NCI-H2227 (cell line): ENCODE results near the gene C4BPA.

Source experiments
- DNase-seq: peaks from one replicate; lab custom pipeline; 2025; ENCODE audit not compliant: unreplicated experiment; lab: John Stamatoyannopoulos, UW

The C4BPA gene

DNA sequence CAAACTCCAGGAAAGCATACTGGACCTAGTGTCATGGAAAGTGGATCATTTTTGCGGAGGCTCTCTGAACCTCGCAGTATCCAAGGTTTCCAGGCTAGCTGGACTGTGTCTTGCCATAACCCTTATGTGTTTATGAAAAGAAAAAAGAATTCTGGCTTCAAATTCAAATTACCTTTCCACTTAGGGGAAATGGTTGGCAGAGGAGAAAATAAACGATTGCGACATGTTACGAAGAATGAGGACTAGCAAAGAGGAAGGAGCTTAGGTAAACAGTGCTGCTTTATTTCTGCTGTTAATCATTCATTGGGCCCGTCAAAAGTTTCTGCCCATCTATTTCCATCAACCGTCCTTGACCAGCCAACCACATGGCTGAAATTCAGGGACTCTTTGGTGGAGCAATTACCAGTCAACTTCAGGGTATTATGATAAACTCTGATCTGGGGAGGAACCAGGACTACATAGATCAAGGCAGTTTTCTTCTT, at the start of gene C4BPA:
Gene C4BPA (plus strand): TSS at position 342 of the 482 bp plus-strand sequence. CDS start 8,793 bp downstream, outside the sequence.
- DNase-seq: no peak

DNA sequence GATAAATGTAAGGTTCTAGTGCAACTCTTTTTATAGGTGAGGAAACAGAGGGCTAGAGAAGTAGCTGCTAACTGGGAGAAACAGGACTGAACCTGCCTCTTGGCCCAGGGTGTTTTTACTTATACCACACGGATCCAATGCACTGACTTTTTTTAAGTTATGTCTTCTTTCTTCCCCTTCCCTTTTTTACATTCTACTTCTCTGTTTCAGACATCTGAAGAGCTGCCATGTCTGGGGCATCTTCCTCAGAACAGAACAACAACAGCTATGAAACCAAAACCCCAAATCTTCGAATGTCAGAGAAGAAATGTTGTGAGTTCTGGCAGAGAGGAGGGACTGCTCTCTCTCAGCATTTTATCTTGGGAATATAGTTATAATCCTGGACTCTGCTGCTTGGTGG, 49.5 kb upstream of the C4BPA start:
- DNase-seq: no peak

DNA sequence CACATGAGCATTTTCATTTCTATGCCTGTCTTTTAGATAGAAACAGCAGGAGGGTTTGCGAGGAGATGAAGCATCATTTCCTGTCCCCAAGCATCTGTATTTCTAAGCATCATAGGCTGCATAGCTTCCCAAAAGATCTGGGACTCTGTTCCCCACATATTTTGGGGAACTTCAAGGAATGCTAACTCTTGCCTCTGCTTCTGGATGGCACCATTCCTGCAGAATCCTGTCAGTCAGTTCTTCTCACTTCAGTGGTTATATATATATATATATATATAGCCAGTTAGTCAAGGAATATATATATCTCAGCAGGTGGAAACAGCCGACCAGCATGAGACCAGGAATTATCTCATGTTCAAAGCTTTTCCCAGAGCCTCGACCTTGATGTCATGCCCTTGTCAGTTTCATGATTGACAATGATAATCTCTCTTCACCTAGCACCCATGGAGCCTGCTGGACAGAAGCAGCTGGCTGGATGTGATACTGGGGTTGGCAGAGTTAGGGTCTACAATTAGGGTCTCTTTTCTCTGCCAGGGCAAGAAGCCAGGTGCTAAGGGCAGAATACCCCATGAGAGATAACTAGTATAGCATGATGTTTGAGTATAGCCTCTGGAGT, 48.5 kb upstream of the C4BPA start:
- DNase-seq: no peak

DNA sequence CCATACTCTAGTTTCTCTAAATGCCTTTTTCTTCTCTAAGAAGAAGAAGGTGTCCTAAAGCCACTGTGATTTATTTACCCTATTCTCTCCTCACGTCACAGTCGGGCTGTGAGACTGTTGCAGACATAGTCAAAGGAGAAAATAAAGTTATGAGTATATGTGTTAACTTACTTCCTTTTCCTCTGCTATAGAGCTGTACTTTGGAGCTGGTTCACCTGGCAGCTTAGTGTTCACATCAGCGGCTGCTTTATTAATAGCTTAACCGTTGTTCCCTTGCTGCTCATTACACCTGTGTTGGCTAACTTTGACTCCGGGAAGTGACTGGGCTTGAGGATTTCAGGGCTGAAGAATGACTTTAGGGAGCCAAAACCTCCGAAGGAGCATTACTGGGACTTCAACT, 47.4 kb upstream of the C4BPA start:
- no peak for DNase-seq

DNA sequence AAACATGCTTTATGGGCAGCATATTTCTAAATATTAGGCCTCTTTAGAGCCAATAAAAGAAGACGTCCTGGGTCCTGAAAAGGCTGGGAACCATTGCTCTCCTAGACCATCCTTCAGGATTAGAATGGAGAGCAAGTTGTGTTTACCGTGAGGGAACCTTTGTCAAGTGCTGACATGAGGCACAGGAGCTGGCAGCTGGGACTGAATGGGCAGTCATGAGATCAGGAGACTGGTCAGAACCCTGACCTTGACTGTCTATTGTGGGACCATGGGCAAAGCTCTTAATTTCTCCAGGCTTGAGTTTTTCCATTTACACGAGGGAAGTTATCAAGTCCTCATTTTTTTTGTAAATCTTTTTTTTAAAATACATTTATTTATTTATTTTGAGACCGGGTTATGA, 45.8 kb upstream of the C4BPA start:
- DNase-seq: no peak

DNA sequence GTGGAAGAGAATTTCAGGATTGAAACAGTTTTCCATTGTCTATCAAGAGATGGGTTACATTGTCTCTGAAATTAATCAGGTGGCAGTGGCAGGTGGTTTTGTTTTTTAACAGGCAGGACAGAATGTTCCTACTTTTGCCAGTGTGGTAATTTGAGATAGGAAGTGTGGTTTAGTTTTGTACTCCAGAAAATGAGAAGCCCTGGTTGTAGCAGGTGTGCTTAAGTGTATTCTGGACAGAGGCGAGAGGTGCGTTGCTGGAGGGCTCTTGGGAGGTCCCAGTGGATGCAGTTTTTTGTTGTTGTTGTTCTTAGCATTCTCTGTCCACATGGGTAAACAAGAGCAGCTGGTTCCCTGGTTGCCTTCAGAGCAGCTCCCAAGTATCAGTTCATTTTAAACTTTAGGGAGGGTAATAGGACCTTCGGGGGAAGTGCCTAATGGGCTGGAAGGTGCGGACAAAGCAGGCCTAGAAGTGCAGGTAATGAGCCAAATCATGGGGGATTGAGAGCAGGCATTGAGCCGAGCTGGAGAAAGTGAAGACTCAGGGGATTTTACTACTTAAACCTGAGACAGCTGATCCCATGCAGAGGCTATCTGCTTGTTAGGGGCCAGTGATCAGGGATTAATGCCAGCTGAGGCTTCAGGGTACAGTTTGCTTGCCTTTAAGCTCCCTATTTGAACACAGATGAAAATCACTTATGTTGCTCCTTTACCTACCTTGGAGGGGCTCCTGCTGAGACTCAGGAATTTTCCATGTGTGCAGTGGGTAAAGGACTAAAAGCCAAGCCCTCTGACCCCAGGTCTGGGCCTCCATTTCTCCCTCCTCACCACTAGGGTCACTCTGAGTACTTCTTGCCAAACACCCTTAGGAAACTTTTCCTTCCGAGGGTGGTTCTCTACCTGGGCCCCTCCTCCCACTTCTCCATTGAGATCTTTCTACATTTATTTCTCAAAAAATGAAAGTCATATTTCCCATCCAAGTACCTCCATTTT, 44.9 kb upstream of the C4BPA start:
- no peak for DNase-seq

DNA sequence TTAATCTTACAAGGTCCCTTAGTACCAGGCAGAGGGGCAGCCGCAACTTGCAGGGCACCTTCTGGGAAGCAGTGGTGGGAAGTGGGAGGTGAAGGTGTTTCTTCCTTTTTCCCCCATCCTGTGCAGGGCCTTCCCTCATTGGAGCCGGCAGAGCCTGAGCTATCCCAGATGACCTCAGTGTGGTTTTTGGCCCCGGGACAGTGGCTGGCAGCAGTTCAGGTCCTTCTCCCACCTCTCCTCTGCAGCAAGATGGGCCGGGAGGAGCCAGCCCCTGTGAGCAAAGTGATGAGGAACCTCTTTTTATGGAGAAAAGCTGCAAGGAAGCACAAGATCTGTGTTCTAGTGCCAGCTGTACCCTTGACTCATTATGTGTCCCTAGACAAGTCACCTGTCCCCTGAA, 44.2 kb upstream of the C4BPA start:
- no peak for DNase-seq

DNA sequence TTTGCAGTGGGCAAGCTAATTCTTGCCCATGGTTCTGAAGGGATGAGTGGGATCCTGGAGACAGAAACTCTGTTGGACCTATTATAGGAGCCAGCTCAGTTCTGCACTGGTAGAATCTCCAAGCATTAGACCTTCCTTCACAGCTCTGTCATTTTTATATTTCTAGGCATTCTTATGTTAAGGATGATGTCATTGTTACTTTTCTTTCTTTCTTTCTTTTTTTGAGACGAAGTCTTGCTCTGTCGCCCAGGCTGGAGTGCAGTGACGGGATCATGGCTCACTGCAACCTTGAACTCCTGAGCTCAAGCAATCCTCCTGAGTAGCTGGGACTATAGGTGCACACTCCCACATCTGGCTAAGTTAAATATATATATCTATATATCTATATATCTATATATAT, 43.4 kb upstream of the C4BPA start:
- DNase-seq: no peak

DNA sequence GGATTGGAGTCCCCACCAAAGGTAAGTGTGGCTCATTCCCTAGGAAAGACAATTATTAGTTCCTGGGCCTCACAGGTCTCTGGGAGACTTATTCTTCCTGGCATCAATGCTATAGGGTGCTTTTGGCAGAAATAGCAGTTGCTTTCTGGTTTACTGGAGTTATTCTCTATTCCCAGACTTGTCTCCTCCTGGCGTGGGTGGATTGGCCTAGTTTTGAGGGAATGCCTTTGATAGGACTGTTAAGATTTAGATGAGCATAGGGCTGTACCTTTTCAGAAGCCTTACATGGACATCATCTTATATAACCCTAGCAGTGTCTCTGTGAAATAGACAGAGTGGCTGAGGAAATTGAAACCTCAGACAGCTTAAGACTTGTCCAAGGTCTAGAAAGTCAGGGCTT, 42.0 kb upstream of the C4BPA start:
- no peak for DNase-seq

DNA sequence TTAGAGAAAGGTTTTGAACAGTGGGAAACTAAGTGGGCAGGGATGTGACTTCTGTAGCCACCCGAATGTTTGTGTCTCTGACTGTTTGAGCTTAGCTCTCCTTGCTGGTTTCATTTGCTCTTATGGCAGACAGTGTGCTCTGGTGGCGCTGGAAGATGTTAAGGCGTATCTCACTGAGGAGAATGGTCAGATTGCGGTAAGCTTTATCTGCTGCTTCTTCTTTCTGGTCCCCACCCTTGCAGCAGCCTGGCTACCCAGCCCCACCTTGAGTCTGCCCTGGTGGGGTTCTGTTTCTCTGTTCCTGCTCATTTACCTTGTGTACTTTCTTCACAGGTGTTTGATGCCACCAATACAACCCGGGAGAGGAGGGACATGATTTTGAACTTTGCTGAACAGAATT, 41.0 kb upstream of the C4BPA start:
- DNase-seq: no peak

DNA sequence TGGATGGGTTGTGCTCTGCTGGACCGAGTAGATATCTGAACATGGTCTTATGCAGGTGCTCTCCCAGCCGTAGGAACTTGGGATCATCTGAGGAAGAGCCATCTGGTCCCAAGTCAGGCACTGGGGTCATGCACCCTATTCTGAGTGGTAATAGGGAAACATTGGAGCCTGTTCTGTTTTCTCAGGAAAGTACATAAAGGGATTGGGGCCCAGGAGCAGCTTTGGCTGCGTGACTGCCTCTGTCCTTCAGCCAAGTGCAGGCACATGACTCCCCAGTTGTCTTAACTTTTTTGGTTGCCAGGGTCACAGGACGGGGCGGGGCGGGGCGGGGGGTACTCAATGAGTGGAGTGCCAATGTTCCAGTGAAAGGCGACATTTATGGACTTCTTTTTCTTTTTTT, 39.5 kb upstream of the C4BPA start:
- no peak for DNase-seq

DNA sequence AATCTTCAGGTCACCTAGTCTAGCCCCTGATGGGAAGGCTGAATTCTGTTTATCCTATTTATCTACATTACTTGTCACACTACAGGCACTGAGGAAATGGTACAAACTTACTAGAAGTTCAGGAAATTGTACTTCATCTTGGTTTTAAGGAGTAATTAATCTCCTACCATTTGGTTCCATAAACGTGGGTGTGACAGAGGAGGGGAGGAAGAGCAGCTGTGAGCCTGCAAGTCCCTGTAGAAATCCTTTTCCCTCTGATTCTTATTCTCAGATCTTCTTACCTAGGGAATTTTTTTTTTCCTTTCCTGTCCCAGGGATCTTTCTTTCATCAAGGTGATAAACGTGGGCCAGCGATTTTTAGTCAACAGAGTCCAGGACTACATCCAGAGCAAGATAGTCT, 36.8 kb upstream of the C4BPA start:
- no peak for DNase-seq

DNA sequence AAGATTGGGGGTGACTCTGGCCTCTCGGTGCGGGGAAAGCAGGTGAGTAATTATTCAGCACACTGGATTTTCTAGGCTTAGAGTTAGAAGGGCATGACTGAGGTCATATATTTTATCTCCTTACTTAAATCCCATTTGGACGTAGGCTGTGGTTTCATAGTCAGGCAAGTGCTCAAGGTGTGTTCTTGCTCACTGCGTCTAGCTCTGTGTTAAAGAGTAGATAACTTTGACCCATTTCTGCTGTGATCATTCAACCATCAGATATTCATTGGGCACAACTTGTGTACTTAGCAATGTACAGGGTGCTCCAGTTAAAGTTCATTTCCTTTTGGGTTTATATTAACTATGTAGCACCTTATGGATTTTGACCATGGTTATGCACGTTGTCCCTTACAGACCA, 36.4 kb upstream of the C4BPA start:
- DNase-seq: no peak

DNA sequence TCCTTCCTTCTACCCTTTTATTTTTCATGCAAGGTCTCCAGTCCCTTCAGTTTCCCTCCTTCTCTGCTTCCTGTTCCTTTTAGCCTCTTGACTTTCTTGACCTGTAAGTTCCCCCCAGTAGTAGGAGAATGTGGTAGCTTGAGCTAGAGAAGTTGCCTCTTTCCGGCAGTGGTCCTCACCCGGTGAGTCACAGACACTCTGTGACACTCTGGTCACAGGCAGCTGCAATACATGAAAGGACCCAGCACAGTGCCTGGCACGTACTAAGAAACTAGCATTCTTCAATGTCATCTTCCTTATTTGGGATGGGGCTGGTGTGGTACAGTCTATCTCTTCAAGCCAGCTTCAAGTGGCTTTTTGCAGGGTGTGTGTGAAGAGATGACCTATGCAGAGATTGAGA, 35.0 kb upstream of the C4BPA start:
- DNase-seq: no peak

DNA sequence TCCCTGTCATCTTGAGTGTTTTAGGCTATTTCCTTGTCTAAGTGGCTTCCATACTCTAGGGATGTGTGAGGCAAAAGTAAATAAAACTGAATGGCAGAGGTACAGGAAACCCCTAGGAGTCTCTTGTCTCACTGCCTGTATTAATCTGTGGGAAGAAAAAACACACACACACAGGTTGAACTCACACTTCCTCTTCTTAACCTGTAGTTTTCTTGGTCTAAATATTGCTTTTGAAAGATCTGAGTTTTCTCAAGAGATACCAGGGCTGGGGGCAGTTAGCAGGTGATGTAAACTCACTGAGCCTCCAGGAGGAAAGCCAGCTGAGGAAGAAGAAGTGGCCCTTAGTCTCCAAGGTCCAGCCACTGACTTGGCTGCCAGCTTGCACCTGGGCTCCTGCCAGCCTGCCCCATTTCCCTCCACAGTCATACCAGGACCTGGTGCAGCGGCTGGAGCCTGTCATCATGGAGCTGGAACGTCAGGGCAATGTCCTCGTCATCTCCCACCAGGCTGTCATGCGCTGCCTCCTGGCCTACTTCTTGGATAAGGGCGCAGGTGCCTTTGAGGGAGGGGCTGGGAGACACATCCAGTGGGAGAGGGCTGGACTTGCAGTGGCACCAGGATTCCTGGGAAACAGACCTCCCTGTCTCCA, 34.1 kb upstream of the C4BPA start:
- DNase-seq: no peak

DNA sequence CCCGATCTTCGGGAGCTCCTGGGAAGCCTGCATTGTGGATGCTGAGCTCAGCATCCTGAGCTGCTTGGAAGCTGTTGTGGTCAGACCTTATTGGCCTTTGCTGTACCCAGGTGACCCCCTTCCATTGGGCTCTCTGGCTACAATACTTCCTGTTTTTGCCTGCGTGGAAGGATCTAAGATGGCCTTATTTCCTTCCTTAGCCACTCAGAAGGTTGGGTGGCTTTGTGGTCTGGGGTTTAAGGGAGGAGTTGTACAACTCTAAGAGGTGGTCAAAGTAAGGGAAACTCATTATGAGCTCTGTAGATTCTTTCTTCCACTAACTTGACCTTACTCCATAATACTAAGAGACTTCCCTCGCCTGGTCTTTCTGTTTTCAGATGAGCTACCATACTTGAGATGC, 33.2 kb upstream of the C4BPA start:
- no peak for DNase-seq

DNA sequence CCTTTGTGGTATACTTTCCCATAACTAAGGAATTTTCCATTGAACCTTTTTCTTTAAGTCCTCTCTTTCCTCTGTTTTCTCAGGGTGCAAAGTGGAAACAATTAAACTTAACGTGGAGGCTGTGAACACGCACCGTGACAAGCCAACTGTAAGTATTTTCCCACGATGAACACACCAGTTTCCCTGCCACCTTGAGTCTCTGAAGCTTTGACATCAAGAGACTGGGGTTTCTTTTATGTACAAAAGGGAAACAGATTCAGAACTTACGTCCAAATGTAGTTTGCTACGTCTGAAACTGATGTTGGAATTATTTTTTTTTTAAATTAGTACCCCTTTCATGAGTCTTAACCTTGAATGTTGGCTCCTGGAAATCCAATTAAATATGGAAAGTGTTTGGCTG, 32.6 kb upstream of the C4BPA start:
- no peak for DNase-seq

DNA sequence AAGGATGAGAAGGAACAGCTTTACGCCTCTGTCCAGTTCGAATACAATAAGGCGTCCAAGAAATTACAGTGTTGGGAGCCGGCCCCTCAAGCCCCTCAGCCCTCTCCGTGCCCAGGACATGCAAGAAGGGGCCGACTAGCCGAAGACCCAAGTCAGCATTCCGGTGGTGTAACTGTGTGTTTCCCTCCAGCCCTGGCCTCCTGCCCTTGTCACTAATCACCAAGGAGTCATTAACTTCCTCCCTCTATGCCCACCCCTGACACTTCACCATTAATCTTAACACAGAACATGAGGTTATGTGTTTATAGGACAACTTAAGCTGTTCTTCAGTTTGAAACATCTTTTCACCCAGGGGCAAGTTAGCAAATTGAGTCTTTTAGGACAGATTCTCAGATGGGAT, 31.8 kb upstream of the C4BPA start:
- no peak for DNase-seq

DNA sequence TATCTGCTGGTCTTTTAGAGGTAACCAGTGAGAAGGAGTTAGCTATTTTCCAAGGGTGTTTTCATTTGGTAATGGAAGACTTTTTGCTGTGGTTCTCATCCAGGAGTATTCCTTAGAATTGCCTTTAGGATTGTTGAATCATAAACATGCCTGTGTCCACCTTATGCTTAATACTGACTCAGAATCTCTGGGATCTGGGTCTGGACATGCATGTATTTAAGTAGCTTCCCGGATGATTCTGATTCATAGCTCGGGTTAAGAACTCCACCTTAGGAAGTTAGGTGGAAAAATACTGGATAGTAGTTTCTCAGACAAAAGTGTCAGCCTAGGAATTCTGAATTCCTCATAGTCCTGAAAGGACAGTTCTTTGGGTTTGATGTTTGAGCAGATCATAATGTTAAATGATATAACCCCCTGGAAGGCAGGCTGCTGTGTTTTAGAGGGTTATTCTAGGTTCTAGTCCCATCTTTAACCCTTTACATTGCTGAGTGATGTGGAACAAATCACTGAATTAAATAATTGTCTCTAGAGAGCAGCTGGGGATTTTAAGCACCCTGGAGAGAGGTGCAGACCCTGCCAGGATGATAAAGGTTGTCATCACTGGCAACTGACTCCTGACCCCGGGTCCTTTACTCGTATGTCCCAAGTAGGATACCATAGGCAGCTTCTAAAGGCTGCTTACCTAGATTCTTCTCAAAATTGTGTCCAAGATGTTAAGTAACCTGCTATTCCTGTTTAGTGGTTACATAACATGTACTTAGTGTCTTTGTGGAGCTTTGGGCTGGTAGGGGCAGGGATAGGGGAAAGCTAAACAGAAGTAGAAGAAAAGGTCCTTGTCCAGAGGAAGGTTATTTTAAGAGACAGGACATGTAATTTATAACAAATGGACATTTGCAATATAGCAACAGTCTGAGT, 29.9 kb upstream of the C4BPA start:
- DNase-seq: no peak

DNA sequence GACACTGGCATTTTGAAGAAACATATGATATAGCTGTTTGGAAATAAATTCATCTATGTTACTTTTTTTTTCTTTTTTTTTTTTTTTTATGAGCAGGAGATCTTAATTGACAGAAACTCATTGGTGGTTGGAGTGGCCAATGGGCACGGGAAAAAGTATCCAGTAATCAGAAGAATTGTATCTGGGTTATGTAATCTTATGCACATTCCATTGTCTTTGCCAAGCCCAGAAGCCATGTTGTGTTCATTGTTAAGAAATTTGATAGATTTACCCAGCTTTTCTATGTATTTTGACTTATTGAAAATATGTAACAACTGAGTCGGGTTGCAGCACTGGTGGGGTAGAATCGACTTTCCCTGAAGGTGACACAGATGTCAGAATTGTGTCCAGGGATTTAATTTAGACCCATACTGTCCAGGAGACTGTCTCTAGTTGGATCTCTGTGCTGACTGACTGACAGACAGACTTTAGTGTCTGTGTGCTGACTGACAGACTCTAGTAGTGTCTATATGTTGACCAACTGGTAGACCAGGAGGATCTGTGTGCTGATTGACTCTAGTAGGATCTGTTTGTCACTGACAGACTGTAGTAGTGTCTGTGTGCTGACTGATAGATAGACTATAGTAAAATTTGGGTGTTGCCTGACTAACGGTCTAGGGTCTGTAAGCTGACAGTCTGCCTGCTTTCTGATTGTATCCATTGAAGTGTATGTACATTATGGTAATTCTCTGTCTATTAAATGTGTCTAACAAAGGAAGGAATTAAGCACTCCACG, 27.7 kb upstream of the C4BPA start:
- DNase-seq: no peak
